ENCODE measurements around the gene ZNF583. TPM values are rescaled to one million over a fixed set of nuclear protein-coding genes. Genes with fewer than 3 reads are reported as not detected.
A peak's percentile ranks its signal among the peaks of the same experiment; 100 is the strongest.

The ZNF583 gene
- total and polyA plus RNA-seq, 2 of the 13 experiments (the other 11 are each of a cell fraction or from before 2014, with no cell fraction given) = 0.65 to 5.3 TPM

DNA sequence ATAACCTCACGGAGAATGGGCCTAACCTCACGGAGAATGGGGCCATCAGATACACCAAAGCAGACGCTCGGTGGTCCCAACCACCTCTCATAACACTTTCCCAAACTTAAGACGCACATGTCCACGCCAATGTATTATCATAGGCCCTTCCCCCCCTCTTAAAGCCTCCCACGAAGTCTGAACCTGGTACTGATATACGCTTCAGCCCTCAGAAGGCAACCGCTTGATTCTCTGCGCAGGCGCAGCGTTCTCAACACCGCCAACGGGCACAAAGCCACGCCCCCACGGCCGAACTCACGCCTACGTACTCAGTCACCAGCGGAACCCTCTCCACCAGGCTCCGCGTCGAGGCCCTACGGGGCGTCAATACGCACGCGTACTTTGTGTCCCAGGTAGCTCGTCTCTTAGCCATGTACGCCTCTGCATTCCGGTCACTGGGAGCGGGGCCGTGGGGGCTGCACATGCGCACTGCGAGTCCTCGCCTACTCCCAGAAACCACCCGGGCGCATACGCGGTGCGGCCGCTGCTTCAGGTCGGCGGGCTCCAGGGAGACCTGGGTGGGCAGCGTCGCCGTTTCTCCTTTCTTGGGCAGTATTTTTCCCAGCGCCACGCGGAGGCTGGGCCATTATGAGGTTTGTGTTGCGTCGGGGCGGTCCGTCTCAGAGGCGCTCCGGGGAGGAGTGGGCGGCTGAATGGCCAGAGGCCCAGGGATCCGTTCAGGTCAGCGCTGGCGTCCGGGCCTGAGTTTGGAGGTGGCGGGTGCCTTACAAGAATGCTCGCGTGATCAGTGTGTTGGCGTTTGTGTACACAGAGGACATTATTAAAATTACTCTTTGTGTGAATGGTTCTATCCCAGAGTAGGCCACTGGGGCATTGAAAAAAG lies 36.1 kb upstream of the ZNF583 start (continued):
- peak; percentile 86 for TF ChIP-seq ZNF407 (CRISPR knock-in tag; IDR thresholded peaks at IDR 0.05; ENCODE audit: not compliant biosample characterization)
- TF ChIP-seq SP4 (CRISPR knock-in tag; IDR thresholded peaks at IDR 0.05) = no peak
- TF ChIP-seq ZNF674 (CRISPR knock-in tag; IDR thresholded peaks at IDR 0.05; ENCODE audit: low read depth) = no peak
- TF ChIP-seq SALL1 (CRISPR knock-in tag; IDR thresholded peaks at IDR 0.05) = peak; percentile 78
- peak; percentile 52; the same call in 1 of the 2 replicates for TF ChIP-seq ZNF792 (CRISPR knock-in tag; IDR thresholded peaks at IDR 0.05)
- peak; percentile 46; the same call in 1 of the 2 replicates for TF ChIP-seq PRDM15 (CRISPR knock-in tag; IDR thresholded peaks at IDR 0.05)
- TF ChIP-seq, protein P1, sequence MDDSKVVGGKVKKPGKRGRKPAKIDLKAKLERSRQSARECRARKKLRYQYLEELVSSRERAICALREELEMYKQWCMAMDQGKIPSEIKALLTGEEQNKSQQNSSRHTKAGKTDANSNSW (CRISPR knock-in tag; IDR thresholded peaks at IDR 0.05; ENCODE audit: borderline replicate concordance) = peak; percentile 84; the same call in 1 of the 2 replicates
- no peak for TF ChIP-seq FOXO1 (CRISPR knock-in tag; IDR thresholded peaks at IDR 0.05)
- no peak for TF ChIP-seq MBD4 (IDR thresholded peaks at IDR 0.05; ENCODE audit: borderline replicate concordance, low read length)
- peak; percentile 58; the same call in 1 of the 2 replicates for TF ChIP-seq ZNF558 (CRISPR knock-in tag; IDR thresholded peaks at IDR 0.05; ENCODE audit: borderline replicate concordance)
- TF ChIP-seq, protein P2, sequence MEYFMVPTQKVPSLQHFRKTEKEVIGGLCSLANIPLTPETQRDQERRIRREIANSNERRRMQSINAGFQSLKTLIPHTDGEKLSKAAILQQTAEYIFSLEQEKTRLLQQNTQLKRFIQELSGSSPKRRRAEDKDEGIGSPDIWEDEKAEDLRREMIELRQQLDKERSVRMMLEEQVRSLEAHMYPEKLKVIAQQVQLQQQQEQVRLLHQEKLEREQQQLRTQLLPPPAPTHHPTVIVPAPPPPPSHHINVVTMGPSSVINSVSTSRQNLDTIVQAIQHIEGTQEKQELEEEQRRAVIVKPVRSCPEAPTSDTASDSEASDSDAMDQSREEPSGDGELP (IDR thresholded peaks at IDR 0.05; ENCODE audit: borderline replicate concordance, low read depth) = no peak
- TF ChIP-seq PRMT3 (CRISPR knock-in tag; IDR thresholded peaks at IDR 0.05; ENCODE audit: borderline replicate concordance, low read depth) = no peak
- TF ChIP-seq PHF8 (CRISPR knock-in tag; IDR thresholded peaks at IDR 0.05) = peak; percentile 84
- TF ChIP-seq ZNF615 (CRISPR knock-in tag; IDR thresholded peaks at IDR 0.05; ENCODE audit: borderline replicate concordance) = no peak
- peak; percentile 78; the same call in 1 of the 2 replicates for TF ChIP-seq SRY (CRISPR knock-in tag; IDR thresholded peaks at IDR 0.05)
- TF ChIP-seq ZNF343 (CRISPR knock-in tag; IDR thresholded peaks at IDR 0.05) = no peak

All from HepG2 (cell line).